GM19025 (cell line): ENCODE data around the gene ZBED1.
"Not testable (repeated sequence)": the region's sequence is repeated elsewhere in the genome, so short reads cannot be mapped to it uniquely, and the experiment has no call there.

Experiments used
- ATAC-seq: cut with Tn5 transposase; IDR thresholded peaks from one replicate; pipeline ENCODE4 v1.9.1; 2021; ENCODE audit warnings: mild to moderate bottlenecking, low read depth, moderate library complexity; ENCODE audit not compliant: unreplicated experiment

Gene ZBED1

DNA sequence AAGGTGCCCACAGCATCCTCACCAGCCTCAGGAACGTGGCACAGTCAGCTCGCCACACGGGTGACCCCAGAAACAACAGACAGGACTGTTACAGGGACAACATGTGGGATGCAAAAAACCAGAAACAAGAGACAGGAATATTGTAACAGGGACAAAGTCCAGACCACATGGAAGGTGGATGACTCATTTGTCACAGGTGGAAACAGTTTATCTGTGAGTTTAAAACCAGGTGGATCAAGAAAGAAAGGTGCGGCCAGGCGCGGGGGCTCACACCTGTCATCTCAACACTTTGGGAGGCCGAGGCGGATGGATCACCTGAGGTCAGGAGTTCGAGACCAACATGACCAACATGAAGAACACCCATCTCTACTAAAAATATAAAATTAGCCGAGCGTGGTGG is 23.5 kb downstream of the ZBED1 start:
- ATAC-seq: not testable (repeated sequence)

DNA sequence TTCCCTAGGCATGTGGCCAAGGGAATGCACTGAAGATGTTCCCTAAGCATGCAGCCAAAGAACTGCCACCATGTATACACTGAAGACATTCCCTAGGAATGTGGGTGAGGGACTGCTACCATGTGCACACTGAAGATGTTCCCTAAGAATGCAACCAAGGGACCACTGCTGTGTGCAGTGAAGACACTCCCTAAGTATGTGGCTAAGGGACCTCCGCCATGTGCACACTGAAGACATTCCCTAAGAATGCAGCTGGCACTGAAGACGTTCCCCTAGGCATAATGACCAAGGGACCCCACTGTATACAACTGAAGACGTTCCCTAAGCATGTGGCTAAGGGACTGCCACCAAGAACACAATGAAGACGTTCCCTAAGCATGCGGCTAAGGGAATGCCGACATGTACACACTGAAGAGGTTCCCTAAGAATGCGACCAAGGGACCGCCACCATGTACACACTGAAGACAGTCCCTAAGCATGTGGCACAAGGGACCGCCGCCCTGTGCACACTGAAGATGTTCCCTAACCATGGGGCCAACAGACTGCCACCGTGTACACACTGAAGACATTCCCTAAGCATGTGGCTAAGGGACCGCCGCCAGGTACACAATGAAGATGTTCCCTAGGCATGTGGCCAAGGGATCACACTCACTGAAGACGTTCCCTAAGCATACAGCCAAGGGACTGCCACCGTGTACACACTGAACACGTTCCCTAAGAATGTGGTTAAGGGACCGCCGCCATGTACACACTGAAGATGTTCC is 25.6 kb downstream of the ZBED1 start:
- no peak for ATAC-seq

DNA sequence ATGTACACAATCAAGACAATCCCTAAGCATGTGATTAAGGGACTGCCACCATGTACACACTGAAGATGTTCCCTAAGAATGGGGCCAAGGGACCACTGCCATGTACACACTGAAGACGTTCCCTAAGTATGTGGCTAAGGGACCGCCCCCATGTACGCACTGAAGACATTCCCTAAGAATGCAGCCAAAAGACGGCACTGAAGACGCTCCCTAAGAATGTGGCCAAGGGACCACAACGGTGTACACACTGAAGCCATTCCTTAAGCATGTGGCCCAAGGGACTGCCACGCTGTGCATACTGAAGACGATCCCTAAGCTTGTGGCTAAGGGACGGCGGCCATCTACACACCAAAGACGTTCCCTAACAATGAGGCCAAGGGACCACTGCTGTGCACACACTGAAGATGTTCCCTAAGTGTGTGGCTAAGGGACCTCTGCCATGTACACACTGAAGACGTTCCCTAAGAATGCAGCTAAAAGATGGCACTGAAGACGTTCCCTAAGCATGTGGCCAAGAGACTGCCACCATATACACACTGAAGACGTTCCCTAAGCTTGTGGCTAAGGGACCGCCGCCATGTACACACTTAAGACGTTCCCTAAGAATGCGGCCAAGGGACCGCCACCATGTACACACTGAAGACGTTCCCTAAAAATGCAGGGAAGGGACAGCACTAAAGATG is 26.4 kb downstream of the ZBED1 start:
- no peak for ATAC-seq

DNA sequence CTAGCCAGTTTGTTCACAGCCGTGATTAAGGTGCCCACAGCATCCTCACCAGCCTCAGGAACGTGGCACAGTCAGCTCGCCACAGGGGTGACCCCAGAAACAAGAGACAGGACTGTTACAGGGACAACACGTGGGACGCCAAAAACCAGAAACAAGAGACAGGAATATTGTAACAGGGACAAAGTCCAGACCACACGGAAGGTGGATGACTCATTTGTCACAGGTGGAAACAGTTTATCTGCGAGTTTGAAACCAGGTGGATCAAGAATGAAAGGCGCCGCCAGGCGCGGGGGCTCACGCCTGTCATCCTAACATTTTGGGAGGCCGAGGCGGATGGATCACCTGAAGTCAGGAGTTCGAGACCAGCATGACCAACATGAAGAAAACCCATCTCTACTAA is 27.7 kb downstream of the ZBED1 start:
- ATAC-seq: not testable (repeated sequence)

DNA sequence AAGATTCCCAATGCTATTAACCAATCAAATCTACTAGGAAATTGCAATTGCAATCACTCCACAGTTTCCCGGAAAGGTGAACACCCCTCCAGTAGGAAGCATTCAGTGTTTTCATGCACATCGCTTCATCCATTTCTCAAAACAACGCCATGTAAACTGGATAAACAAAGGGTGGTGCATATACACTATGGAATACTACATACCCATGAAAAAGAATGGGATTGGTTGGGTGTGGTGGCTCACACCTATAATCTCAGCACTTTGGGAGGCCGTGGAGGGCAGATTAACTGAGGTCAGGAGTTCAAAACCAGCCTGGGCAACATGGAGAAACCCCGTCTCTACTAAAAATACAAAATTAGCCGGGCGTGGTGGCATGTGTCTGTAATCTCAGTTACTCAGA is 29.1 kb downstream of the ZBED1 start:
- ATAC-seq: no peak

DNA sequence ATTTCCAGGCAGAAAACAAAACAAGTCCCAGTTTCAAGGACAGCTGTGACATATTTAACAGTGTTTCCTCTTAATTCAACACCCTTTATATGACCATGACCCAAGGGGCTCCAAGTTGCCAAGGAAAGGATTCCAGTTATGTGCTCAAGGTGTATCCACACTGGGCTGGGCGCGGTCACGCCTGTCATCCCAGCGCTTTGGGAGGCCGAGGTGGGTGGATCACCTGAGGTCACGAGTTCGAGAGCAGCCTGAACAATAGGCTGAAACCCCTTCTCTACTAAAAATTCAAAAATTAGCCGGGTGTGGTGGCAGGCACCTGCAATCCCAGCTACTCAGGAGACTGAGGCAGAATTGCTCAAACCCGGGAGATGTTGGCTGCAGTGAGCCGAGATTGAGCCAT is 29.6 kb downstream of the ZBED1 start:
- ATAC-seq: not testable (repeated sequence)

DNA sequence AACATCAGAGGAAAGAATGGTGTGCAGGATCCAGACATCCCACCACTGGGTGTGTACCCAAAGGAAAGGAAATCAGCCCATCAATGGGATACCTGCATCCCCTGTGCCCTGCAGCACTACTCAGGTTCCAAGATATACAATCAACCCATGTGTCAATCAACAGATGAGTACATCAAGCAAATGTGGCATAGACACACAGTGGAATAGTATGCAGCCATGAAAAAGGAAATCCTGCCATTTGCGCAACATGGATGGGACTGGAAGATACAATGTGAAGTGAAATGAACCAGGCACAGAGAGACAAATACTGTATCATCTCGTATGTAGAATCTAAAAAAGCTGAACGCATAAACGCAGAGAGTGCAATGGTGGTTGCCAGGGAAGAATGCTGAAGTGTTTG is 30.9 kb downstream of the ZBED1 start:
- not testable (repeated sequence) for ATAC-seq

DNA sequence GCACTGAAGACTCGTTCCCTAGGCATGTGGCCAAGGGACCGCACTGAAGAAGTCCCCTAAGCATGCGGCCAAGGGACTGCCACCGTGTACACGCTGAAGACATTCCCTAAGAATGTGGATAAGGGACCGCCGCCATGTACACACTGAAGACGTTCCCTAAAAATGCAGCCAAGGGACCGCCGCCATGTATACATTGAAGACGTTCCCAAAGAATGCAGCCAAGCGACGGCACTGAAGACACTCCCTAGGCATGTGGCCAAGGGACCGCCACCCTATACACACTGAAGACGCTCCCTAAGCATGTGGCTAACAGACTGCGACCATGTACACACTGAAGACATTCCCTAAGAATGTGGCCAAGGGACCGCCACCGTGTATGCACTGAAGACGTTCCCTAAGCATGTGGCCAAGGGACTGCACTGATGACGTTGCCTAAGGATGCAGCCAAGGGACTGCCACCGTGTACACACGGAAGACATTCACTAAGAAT is 31.5 kb downstream of the ZBED1 start:
- ATAC-seq: no peak

DNA sequence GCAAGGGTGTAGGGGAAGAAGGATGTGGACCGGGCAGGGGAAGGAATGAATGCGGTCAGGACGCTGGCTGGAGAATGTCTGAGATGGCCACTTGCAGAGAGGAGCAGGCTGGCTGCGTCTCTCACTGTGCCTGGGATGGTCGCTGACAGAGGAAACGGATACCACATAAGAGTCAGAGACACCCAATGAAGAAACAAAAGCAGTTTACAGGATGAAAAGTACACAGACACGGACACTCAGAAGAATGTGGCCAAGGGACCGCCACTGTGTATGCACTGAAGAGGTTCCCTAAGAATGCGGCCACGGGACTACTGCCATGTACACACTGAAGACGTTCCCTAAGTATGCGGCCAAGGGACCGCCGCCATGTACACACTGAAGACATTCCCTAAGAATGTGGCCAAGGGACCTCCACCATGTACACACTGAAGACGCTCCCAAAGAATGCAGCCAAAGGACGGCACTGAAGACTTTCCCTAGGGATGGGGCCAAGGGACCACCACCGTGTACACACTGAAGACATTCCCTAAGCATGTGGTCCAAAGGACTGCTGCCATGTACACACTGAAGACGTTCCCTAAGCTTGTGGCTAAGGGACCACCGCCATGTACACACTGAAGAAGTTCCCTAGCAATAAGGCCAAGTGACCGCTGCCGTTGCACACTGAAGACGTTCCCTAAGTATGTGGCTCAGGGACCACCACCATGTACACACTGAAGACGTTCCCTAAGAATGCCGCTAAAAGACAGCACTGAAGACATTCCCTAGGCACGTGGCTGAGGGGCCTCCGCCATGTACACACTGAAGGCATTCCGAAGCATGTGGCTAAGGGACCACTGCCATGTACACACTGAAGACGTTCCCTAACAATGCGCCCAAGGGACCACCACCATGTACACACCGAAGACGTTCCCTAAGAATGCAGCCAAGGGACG is 32.2 kb downstream of the ZBED1 start:
- no peak for ATAC-seq

DNA sequence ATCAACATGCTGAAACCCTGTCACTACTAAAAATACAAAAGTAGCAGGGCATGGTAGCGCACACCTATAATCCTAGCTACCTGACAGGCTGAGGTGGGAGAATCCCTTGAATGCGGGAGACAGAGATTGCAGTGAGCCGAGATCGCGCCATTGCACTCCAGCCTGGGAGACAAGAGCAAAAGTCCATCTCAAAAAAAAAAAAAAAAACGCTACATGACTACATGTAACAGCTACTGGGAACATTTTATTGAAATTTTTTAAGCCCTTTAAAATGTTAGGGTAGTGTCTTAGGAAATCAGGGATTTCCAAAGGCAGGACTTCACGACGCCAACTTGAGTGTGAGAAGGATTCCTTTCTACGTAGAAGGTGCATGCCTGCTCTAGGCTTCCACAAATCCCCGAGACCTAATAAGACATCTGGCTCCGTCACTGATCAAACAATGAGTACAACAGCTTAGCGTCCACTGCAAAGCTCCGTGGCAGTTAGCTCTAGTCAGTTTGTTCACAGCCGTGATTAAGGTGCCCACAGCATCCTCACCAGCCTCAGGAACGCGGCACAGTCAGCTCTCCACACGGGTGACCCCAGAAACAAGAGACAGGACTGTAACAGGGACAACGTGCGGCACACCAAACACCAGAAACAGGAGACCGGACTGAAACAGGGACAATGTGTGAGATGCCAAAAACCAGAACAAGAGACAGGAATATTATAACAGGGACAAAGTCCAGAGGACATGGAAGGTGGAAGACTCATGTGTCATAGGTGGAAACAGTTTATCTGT is 33.7 kb downstream of the ZBED1 start:
- ATAC-seq: no peak

DNA sequence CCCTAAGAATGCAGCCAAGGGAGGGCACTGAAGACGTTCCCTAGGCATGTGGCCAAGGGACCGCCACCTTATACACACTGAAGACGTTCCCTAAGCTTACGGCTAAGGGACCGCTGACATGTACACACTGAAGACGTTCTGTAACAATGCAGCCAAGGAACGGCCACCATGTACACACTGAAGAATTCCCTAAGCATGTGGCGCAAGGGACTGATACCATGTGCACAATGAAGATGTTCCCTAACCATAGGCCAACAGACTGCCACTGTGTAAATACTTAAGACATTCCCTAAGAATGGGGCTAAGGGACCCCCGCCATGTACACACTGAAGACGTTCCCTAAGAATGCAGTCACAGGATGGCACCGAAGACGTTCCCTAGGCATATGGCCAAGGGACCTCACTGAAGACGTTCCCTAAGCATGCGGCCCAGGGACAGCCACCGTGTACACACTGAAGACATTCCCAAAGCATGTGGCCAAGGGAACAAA is 36.1 kb downstream of the ZBED1 start:
- no peak for ATAC-seq

DNA sequence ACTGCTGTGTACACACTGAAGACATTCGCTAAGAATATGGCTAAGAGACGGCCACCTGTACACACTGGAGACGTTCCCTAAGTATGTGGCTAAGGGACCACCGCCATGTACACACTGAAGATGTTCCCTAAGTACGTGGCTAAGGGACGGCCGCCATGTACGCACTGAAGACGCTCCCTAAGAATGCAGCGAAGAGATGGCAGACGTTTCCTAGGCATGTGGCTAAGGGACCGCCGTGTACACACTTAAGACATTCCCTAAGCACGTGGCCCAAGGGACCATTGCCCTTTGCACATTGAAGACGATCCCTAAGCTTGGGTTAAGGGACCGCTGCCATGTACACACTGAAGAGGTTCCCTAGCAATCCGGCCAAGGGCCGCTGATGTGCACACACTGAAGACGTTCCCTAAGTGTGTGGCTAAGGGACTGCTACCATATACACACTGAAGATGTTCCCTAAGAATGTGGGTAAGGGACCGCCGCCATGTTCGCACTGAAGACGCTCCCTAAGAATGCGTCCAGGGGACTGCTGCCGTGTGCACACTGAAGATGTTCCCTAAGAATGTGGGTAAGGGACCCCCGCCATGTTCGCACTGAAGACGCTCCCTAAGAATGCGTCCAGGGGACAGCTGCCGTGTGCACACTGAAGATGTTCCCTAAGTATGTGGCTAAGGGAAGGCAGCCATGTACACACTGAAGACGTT is 36.7 kb downstream of the ZBED1 start:
- ATAC-seq: no peak

DNA sequence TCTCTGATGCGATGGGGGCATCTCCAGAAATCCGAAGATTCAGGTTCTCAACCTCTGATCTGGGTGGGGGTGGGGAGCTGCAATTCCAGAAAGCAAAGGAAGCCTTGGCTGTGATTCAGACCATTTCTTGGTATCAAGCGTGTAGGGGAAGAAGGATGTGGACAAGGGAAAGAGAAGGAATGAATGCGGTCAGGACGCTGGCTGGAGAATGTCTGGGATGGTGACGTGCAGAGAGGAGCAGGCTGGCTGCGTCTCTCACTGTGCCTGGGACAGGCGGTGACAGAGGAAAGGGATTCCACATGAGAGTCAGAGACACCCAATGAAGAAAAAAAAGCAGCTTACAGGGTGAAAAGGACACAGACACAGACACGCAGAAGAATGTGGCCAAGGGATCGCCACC is 37.3 kb downstream of the ZBED1 start:
- not testable (repeated sequence) for ATAC-seq

DNA sequence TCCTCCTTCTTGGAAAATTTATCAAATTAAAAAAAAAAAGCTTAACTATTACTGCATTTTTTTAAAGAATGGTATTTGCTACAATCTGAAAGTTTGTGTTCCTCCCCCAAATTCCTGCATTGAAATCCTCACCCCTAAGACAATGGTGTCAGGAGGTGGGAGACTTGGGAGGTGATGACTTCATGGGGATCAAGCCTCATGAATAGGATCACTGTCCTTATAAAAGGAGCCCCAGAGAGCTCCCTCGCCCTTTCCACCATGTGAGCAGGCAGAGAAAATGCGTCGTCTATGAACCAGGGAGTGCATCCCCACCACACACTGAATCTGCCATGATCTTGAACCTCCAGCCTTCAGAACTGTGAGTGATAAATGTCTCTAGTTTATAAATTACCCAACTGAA is 38.0 kb downstream of the ZBED1 start:
- no peak for ATAC-seq

DNA sequence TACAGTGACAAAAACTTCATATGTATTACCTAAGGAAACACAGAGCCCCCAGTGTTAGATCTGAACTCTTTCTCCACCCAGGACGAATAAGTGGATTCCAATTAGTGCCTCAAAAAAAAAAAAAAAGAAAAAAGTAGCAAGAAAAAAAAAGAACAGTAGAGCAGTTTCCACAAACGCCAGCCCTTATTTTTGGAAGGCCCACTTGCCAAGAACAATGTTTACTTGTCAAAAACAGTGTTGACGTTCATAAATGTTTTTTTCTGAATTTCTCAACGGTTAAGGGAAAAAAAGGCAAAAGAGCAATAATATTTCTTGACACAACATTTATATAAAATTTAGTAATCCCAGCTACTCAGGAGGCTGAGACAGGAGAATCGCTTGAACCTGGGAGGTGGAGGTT is 38.7 kb downstream of the ZBED1 start:
- ATAC-seq: no peak

DNA sequence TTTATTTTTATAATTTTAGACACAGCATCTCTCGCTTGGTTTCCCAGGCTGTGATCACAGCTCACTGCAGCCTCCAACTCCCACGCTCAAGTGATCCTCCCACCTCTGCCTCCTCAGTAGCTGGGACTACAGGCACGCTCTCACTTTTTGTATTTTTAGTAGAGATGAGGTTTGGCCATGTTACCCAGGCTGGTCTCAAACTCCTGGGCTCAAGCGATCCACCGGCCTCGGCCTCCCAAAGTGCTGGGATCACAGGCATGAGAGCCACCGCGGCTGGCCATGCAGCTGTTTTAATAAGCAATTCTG is 39.1 kb downstream of the ZBED1 start:
- no peak for ATAC-seq

DNA sequence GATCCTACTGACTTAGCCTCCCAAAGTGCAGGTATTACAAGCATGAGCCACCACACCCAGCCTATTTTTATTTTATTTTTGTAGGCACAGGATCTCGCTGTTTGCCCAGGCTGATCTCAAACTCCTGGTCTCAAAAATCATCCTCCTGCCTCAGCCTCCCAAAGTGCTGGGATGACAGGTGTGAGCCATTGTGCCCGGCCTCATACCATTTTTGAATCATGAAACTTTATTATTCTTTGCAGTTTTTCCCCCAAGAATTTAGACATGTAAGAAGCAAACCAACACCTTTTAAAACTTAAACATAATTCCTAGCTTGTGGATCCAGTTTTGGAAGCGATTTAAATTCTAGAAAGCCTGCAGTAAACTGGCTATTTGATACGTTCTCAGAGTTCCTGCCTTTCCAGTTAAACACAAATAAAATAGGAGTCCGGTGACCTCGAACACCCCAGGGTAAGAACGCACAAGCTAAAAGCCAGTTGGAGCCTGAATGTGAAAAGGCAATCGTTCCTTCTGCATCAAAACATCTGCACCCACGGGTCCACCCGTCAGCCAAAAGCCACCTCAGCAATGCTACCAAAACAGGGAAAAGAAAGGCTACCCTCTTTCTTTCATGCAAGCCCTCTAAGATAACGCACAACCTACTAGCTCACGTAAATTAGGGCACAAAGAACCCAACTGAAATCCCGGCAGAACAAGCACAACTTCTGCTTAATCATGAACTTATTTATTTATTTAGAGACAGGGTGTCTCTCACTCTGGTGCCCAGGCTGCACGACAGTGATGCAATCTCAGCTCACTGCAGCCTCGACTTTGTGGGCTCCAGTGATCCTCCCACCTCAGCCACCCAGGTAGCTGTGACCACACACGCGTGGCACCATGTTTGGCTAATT is 39.7 kb downstream of the ZBED1 start:
- ATAC-seq: not testable (repeated sequence)

DNA sequence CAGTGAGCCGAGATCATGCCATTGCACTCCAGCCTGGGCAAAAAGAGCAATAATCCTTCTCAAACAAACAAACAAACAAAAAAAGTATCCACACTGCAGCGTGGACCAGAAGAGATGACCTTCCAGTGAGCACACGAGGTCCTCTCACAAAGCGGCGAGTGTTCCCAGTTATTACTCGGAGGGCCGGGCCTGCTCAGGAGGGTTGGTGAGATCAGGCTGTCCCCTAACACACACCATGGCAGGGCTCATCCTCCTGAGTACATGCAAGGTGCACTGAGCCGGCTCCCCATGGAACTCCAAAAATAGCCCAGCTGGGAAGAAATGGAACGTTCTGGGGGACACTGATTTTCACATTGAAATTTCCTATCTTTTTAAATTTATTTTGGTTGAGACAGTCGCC is 40.7 kb downstream of the ZBED1 start:
- not testable (repeated sequence) for ATAC-seq

DNA sequence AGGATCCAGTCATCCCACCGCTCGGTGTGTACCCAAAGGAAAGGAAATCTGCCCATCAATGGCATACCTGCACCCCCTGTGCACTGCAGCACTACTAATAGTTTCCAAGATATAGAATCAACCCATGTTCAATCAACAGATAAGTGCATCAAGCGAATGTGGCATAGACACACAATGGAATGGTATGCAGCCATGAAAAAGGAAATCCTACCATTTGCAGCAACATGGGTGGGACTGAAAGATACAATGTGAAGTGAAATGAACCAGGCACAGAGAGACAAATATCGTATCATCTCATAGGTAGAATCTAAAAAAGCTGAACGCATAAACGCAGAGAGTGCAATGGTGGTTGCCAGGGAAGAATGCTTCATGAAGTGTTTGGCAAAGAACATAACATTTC is 42.5 kb downstream of the ZBED1 start:
- no peak for ATAC-seq
